HL-60 (cell line): ENCODE data around the gene GSTP1.

ENCODE experiments used
- DNase-seq, 2 experiments: peaks; one replicate each; pipeline ENCODE4 v3.0.0-alpha.2; 2010 to 2020; ENCODE audit warnings: low read depth in 1 of 2, low spot score in 1 of 2
- H3K27ac ChIP-seq: fragments of 250-450 bp; sonication (Bioruptor Pico); replicated peaks from 2 replicates; pipeline ENCODE4 v1.5.1; 2020; ENCODE audit warnings: mild to moderate bottlenecking, moderate library complexity
- H3K27me3 ChIP-seq: fragments of 250-450 bp; sonication (Bioruptor Pico); 2 replicates; pipeline ENCODE4 v1.5.1; 2021; ENCODE audit warnings: mild to moderate bottlenecking, moderate library complexity; ENCODE audit not compliant: insufficient read depth, poor library complexity, severe bottlenecking
- H3K4me3 ChIP-seq: replicated peaks from 2 replicates; pipeline ENCODE4 v1.5.1; 2011; ENCODE audit warnings: mild to moderate bottlenecking, control low read depth, low read length; ENCODE audit not compliant: insufficient read depth
- CTCF ChIP-seq: IDR thresholded peaks from one replicate; pipeline ENCODE4 v1.5.1; 2011; ENCODE audit warnings: low read length, control low read depth, inconsistent platforms; ENCODE audit not compliant: insufficient read depth
- GABPA ChIP-seq: IDR thresholded peaks from 2 replicates; pipeline ENCODE4 v1.6.1; 2012; ENCODE audit warnings: low read depth
- POLR2AphosphoS5 ChIP-seq: IDR thresholded peaks from 2 replicates; pipeline ENCODE4 v1.6.1; 2012; ENCODE audit warnings: low read depth
- REST ChIP-seq: IDR thresholded peaks from 2 replicates; pipeline ENCODE4 v1.6.1; 2012; ENCODE audit warnings: low read depth; ENCODE audit not compliant: insufficient replicate concordance
- SPI1 ChIP-seq: IDR thresholded peaks from 2 replicates; pipeline ENCODE4 v1.6.1; 2012; ENCODE audit warnings: low read depth, mild to moderate bottlenecking, borderline replicate concordance

The GSTP1 gene

GRCh38 chr11:67582011-67582410 lies 1.6 kb upstream of the GSTP1 start:
- no peak for TF ChIP-seq POLR2AphosphoS5
- no peak for TF ChIP-seq SPI1
- no peak for TF ChIP-seq GABPA
- TF ChIP-seq REST = no peak
- no peak for TF ChIP-seq CTCF
- peak in 1 of 2 experiments; percentile 58 for DNase-seq
- no peaks in the 10 kb centered on the region for H3K27me3 ChIP-seq
- H3K4me3 ChIP-seq = no peak overlapping the region
- peak overlapping the region; percentile 82 for H3K27ac ChIP-seq

GRCh38 chr11:67584205-67584880 lies 731 bp downstream of the GSTP1 start:
- Histone ChIP-seq H3K27me3 (no peaks in the 10 kb centered on the region), H3K27ac (peak overlapping the region; percentile 82), H3K4me3 (peak overlapping the region; percentile 55)
- DNase-seq = peak; percentile 84 to 95
- no peak for TF ChIP-seq CTCF
- TF ChIP-seq SPI1 = peak; percentile 27; the same call in 1 of the 2 replicates

GRCh38 chr11:67584881-67585873 lies 1.6 kb downstream of the GSTP1 start:
- Histone ChIP-seq H3K4me3 (peak overlapping the region; percentile 55; the same call in 1 of the 2 replicates), H3K27ac (no peak overlapping the region; the same call in 1 of the 2 replicates), H3K27me3 (no peaks in the 10 kb centered on the region)
- DNase-seq = no peak
- TF ChIP-seq SPI1 (no peak), POLR2AphosphoS5 (no peak), GABPA (no peak), CTCF (no peak), REST (no peak)
